ENCODE results near the gene SLX4IP.
"Not testable (repeated sequence)": the region's sequence is repeated elsewhere in the genome, so short reads cannot be mapped to it uniquely, and the experiment has no call there.

SLX4IP gene

DNA sequence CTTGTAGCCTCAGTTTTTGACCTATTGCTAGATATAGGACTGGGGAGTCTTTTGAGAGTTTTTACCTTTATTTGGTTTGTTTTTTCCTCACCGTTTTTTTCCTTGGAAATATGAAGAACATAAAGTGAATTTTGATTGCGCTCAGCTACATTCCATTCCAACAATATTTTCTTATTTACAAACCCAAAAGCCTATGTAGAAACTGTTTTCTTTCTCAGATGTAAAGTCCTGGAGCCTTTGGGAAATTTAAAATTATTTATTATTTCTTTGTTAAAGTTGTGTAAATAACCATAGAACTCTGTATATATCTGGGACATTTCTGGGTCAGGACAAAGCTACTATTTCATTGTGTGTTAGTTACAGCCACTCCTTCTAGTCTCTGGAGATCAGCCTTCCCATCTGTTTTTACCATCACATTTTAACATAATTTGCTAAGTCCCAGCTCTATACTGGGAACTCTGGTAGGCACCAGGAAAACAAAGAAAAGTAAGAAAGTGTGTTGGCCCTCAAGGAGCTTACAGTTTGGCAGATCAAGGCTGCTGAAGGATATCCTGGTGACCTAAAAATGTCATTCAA is 169.8 kb downstream of the SLX4IP start:
- no peak for DNase-seq (ENCODE audit: low read depth)

DNA sequence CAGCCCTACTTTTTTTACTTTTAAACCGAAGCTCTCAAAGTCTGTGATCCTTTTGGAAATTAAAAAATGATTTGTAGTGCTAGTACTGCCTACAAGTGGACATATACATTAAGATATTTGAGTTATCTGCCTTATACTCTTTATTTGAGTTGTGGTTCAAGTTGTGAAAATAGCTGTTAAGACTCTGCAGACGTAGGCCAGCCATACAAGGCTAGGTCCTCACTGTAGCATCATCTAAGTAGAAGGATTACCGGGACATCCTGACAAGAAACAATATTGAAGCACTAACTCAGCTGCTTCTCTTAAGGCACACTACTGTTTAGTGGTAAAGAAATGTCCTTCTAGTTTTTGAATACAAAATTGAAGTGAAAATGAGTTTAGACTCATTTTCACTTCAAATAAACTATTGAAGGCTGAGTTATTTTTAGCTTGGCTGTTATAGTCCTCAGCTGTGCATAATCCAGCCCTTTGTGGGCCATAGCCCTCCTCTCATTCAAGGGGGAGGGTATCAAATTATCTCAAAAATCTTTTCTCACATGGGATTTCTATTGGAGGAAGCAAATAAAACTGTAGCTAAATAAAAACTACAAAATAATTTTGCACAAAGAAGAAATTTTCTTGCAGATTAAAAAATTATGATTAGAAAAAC is 170.6 kb downstream of the SLX4IP start:
- DNase-seq (ENCODE audit: low read depth), result no peak

DNA sequence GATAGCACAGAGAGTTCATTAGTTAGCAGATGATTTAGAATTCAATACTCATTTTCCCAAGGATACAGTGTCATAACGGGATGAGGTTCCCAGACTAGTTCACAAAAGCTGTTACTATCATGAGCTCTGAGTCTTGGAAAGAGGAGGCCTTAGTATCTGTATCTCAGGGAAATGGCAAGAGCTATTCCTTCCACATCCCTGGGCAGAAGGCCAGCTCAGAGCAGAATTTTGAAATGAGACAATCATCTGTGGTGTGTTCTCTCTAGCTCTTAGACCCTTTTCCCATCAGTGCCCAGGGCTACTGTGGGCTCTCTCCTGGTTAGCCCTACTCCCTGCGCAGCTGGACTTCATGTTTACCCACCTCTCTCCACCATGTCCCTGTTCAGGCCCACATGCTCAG is 174.2 kb downstream of the SLX4IP start:
- DNase-seq (ENCODE audit: low read depth), result peak; percentile 74

DNA sequence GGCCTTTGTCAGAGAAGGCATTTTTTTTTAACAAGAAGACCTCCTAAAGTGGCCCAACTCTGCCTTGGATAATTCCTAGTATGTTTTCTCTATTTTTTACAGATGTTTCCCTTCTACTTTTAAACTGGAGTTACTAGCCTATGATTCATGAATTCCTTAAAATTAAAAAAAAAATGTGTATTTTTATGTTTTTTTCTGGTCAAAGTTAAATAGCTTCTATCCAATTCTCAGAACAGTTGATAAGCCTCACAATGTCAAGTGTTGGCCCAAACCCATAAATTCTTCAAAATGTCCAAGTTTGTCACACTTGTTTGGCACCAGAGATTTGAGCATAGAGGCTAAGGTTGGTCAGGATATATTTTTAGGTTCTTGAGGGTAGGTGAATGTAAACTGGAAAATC is 174.7 kb downstream of the SLX4IP start:
- no peak for DNase-seq (ENCODE audit: low read depth)

DNA sequence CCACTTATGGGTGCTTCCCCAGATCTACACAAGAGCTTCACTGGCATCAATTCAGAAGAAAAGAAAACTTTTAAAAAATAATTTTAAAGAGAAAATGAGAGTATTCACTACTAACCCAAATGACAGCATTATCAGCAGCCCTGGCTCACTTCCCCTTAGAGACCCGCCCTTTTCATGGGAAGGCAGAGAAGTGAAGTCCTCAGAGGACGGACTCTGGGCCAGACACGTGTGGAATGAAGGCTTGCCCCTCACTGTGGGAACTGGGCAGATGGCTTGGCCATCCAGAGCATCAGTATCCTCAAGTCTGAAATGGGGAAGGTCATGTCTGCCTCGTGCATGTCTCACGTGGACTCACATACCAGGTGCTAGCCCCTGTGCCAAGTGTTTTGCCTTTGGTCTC is 175.1 kb downstream of the SLX4IP start:
- no peak for DNase-seq (ENCODE audit: low read depth)

DNA sequence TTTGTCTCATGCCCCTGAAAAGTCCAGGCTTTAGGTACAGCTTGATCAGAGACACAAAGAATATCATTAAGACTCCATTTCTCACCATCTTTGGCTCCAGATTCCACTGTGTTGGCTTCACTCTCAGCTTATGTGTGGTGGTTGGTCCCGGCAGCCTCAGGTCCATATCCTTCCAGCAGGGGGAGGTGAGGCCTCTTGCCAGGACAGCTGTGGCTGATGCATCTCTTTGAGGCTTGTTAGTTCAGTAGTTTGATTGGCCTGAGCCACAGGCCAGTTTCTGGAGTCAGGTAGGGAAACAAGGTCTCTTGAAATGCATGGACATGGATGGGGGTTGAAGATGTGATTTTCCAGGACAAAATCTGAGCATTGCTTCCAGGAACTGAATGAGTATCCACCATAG is 176.3 kb downstream of the SLX4IP start:
- DNase-seq (ENCODE audit: low read depth), result peak; percentile 53

DNA sequence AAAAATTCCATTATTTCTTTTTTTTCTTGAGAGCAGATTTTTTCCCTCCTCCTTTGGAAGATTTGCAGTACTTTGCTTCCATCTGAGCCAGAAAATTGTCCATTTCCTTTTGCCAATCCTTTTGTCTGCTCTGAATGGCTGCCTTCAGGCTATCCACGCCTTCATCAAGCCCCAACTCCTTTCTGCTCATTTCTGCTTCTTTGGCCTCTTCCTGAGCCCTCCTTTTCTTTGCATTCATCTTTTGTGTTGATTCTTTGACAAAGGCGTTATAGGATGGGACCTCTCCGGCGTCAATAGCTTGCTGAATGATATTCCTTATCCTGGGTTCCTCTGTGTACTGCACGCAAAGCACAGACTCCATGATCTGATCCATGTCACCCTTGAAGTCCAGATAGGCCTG is 178.3 kb downstream of the SLX4IP start:
- DNase-seq (ENCODE audit: low read depth), result not testable (repeated sequence)

DNA sequence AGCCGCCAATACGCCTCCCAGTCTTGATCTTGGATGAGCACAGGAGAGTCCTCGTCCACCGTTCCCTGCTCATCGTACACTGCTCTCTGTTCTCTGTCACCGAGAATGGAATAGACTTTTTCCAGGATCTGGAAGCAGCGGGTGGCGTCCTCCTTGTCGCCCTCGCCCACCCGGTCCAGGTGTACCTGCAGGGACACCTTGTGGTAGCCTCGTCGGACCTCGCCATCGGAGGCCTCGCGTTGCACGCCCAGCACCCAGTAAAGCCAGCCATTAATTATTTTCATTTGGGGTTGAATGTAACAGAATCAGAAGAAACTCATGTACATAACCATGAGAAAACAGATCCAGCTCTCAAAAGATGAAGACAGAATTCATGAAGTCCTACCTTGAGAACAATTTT is 178.8 kb downstream of the SLX4IP start:
- no peak for DNase-seq (ENCODE audit: low read depth)

DNA sequence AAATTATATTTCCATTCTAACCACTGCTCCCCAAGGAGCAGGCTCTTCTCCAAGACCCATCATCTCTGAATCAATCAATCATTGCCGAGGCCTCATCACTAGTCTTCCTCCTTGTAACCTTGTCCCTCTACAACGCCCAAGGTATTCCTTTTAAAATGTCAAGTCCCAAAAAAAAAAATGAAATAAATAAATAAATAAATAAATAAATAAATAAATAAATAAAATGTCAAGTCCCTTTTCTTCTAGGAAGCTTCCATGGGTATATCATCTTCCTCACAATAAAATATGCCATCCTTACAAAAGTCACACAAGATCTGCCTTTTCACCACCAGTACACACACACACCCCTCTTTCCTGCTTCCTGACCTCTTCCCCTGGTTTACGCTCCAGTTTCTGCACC is 181.1 kb downstream of the SLX4IP start:
- DNase-seq (ENCODE audit: low read depth), result no peak

DNA sequence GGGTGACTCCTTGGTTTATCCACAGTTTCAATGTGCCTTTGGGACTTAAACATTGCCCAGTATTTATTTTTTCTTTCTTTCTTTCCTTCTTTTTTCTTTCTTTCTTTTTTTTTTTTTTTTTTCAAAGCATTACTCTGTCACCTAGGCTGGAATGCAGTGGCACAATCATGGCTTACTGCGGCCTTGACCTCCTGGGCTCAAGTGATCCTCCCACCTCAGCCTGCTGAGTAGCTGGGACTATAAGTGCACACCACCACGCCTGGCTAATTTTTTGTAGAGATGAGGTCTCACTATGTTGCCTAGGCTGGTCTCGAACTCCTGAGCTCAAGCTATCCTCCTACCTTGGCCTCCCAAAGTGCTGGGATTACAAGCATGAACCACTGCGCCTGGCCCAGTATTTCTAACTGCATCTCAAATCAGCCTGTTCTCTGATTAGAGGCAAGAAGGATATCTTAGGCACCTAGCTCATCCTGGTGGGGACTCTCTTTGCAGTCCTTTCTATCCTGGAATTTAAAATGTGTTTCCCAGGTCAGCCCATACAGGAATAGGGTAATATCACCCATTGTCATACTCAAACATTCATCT is 182.5 kb downstream of the SLX4IP start:
- not testable (repeated sequence) for DNase-seq (ENCODE audit: low read depth)

DNA sequence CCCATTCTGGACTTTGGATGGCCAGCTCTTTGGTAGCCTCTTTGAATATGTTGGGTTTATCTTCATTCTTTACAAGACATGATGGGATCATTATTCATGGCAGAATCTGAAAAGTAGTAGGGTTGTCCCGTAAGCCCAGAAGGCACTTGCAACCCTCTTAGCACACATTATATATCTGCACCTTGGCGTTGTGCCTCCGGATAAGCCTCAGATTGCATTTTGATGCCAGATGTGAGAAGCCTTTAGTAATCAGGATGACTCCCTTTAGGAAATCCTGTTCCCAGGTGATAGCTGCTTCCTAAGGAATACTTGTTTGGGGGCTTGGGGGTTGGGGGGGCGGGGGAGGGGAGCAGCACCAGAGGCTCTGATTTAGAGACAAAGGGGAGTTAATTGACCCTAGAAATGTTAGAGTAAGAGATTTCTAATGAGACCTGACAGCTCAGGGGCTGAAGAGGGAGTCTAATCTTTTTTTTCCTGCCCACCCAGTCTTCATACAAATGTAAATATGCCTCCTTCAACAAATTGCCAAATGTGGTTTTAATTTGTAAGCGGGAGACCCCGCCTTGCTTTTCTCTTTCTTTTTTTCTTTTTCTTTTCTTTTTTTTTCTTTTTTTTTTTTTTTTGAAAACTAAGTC is 183.6 kb downstream of the SLX4IP start:
- DNase-seq (ENCODE audit: low read depth), result no peak

DNA sequence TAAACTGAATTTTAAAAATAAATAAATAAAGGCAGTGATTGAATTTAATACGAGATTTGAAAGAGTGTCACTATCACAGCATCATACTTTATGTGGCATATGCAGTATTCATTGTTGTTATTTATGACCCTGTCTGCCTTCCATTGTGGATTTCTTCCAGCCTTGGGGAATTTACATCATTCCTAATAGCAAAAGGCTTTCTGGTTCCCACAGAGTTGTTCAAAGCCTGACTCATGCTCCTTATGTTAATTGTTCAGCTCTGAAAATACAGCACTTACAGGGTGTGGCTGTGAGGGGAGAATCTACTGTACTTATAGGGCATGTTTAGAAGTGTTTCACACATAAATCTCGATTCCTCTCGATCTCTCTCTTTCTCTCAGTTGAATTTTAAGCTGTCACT is 184.3 kb downstream of the SLX4IP start:
- DNase-seq (ENCODE audit: low read depth), result peak; percentile 90

DNA sequence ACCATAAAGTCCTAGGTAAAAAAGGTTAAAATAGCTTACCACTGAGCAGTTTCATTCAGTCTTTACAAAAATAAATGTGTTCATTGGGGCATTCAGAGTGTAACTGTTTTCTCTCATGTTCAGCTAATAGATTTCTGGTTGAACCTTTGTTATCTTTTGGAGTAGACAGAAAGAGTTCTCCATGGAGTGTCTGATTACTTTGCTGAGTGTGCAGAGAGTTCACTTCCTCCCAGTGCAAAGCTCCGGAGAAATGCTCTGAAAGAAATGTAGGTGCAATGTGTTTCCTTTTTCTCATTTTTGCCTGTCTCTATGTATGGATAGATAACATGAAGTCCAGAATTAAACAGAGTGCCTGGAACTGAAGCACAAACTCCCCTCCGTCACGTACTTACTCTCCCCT is 186.0 kb downstream of the SLX4IP start:
- DNase-seq (ENCODE audit: low read depth), result no peak

DNA sequence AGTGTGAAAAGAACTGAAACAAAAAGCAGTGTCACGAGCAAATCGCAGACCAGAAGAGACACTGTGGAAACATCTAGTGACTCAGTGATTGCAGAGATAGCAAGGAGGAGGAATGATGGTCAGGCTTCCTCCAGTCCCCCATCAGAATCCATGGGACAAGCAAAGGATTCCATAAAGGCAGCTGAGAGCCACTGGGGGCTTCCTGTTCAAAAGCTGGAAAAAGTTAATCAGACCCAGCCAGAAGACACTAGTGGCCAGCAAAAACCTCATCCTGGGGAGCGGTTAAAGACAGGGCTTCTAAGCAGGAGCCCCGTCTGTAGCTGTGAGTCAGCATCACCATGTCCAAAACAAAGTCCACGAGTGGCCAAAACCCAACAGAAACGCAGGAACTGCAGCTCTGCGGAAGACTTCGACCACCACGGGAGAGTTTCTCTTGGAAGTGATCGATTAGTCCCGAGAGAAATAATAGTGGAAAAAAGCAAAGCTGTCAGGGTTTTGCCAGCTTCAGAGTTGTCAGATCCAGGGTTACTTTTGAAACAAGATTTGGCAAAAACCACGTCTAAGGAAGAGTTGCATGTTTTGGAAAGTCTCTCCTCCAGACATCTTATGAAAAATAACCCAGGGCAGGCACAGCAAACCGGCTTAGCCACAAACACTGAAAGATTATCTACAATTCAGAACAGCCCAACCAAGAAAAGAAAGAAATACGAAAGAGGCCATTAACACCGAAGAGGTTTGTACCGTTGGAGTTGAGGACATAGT is 187.7 kb downstream of the SLX4IP start:
- peak; percentile 62 for DNase-seq (ENCODE audit: low read depth)

DNA sequence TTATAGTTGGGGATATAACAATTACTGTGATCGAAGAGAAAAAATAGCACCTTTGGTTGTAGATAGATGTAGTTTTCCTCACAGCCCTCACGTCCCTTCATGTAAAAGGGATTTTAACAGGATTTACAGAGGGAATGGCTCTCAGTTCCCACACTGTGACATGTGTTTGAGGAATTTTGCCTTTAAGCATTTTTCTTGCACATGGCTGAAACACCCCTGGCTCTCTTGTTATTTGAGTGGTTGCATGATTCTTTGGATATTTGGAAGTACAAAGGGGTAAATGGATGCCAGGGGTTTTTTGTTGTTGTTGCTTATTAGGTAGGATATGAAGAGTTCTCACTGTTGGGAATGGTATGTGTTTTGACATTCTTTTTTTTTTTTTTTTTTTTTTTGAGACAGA is 190.5 kb downstream of the SLX4IP start:
- DNase-seq (ENCODE audit: low read depth), result no peak

DNA sequence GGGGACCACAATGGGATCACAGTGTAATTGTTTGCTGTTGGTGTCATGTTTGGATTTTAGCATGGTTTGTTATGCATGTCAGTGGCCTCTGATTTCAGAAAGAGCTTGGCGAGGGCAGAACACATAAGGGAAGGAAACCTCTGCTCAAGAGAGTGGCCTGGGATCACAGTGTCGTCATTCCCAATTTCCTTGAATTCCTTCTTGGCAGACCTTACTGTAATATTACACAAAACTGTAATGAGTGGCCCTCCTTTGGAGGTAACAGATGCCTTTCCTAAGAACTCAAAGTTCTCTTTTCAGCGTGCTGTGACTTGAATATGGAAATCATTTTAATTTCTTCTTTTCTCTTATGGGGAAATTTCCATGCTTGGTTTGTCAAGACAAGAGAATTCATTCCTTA is 191.8 kb downstream of the SLX4IP start:
- no peak for DNase-seq (ENCODE audit: low read depth)

DNA sequence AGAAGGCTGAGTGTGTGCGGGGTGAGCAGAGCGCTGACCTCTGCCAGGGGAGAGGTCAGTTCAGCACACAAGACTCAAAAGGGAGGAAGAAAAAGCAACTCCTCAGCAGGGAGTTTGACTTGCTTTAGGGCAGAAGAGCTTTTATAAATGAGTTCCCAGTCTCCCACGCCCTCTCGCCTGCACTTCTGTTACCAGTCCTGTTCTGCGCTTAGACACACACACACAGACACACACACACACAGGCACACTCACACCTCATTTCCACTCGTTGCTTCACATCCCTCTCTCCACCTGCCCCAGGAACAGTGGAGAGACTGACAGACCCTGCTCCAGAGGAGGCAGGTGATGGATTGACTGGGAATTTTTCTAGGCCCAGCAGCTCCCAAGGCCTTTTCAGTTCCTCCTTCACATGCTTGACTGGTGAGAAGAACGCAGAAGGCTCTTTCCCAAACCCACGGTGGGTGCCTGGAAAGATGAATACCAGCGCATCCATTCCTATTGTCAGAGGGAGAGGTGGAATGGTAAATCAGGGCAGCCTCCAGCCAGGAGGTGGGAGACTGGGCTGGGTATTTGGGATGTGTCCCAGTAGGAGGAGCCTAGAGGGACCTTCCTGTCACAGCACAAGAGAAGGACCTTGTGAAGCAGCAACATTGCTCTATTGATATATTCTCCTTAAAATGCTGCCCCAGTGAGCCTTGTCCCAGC is 195.0 kb downstream of the SLX4IP start:
- DNase-seq (ENCODE audit: low read depth), result no peak

DNA sequence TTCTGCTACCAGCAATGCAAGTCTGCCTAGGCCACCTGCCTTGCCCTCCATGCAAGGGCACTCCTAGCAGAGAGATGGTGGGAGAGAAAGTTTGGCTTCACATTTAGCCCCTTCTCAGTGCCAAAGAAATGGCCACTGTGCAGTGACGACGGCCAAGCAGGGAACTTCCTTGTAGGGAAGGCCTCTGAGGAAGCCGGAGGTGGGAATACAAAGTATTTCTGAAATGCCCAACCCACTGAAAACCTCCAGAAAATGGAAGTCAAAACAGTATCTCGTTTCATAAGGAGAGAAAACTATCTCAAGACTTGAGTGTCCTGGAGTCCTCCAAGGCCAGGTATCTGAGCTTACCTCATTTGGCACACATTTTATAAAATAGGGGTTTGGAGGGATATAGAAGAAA is 196.0 kb downstream of the SLX4IP start:
- DNase-seq (ENCODE audit: low read depth), result no peak

DNA sequence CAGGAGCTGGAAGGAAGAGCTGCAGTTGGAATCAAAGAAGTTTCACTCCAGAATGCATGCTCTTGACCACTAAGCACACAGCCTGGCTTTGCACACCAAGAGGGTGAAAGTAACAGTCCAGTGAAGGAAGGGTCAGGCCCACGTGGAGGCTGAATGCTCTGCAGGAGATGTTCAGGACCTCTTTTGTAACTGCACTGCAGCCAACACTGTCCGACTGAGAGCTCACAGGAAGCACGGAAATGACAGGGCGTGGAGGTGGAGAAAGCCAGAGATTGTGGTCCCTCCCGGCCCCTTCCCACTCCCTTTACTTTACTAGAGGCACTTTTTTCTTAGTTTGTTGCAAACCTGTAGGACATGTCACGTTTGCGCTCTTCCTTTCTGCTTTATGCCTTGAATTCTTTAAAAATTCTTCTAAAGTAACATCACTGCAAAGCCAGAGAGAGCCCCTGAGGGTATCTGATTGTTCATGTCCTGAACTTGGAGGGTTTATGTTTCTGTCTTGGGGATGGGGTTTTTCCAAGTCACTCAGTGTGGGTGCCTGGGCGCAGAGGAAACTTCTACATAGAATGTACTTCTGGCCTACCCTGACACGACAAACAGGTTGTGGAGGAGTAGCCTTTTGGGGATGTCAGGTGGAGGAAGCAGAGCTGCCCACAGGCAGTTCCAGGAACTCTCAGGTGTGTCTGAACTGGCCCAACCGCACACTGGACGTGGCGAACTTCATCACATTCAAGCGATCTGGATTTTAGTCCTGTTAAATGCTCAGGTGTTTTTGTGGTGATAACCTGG is 197.8 kb downstream of the SLX4IP start:
- DNase-seq (ENCODE audit: low read depth), result no peak

DNA sequence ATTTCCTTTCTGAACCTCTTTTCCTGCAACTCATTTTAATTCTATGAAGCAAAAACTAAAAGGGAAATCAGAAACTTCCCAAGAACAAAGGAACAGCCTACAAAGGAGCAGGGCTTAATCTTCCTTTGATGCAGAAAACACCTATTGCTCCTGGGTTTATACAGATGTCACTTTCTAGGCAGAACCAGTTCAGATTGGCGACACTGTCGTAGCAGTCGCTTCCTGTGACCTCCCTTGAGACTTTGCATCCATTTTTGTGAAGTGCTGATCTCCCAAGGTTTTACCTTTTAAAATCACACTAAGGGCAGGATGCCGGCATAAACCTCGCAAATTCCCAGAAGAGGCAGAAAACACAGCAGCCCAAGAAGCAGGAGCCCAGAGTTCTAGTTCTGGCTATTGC is 198.6 kb downstream of the SLX4IP start:
- DNase-seq (ENCODE audit: low read depth), result no peak

DNA sequence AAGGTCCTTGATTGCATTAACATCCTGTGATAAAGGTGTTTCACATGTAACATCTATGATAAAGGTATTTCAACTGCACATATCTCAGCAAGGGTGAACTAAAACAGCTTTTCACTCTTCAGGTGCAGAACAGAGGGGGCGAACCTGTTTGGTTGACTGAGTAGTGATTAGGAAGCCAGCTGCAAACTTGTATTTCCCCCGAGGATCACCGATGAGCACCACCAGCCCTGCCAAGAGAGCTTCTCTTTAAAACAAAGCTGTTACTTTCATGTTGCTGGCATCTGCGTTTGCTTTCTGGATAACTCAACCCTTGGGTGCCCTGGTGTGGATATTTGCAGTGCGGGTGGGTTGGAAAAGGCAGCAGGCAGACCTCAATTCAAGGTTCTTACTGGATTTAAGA is 199.1 kb downstream of the SLX4IP start:
- DNase-seq (ENCODE audit: low read depth), result no peak
